HG02981 (cell line): ENCODE results near the gene ENSA.
"Not testable (repeated sequence)": the region's sequence is repeated elsewhere in the genome, so short reads cannot be mapped to it uniquely, and the experiment has no call there.

Experiments used
- ATAC-seq: cut with Tn5 transposase; IDR thresholded peaks from one replicate; pipeline ENCODE4 v1.9.1; 2021; ENCODE audit warnings: mild to moderate bottlenecking, moderate library complexity; ENCODE audit not compliant: unreplicated experiment

The ENSA gene

DNA sequence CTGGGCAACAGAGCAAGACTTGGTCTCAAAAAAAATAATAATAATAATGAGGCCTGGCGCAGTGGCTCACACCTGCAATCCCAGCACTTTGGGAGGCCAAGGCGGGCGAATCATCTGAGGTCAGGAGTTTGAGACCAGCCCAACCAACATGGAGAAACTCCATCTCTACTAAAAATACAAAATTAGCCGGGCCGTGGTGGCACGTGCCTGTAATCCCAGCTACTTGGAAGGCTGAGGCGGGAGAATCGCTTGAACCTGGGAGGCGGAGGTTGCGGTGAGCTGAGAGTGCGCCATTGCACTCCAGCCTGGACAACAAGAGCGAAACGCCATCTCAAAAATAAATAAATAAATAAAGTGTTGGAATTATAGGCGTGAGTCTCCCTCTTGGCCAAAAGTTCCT, 47.5 kb downstream of the ENSA start:
- not testable (repeated sequence) for ATAC-seq

DNA sequence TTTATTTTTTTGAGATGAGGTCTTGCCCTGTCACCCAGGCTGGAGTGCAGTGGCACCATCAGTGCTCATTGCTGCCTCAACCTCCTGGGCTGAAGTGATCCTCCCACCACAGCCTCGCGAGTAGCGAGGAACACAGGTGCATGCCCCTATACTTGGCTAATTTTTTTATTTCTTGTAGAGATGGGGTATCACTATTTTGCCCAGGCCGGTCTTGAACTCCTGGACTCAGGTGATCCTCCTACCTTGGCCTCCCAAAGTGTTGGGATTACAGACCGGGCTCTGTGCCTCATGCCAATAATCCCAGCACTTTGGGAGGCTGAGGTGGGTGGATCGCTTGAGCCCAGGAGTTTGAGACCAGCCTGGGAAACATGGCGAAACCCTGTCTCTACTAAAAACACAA, 48.0 kb downstream of the ENSA start:
- not testable (repeated sequence) for ATAC-seq

DNA sequence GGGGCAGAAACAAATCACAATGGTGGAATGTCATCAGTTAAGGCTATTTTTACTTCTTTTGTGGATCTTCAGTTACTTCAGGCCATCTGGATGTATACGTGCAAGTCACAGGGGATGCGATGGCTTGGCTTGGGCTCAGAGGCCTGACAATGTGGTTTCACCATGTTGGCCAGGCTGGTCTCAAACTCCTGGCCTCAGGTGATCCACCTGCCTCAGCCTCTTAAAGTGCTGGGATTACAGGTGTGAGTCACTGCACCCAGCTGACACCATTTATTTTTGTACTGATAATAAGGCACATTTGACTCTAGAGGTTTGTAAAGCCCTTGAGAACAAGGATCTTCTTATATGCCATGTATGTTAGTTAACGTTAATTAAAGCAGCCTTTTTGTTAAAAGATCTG, 48.4 kb downstream of the ENSA start:
- ATAC-seq, result not testable (repeated sequence)

DNA sequence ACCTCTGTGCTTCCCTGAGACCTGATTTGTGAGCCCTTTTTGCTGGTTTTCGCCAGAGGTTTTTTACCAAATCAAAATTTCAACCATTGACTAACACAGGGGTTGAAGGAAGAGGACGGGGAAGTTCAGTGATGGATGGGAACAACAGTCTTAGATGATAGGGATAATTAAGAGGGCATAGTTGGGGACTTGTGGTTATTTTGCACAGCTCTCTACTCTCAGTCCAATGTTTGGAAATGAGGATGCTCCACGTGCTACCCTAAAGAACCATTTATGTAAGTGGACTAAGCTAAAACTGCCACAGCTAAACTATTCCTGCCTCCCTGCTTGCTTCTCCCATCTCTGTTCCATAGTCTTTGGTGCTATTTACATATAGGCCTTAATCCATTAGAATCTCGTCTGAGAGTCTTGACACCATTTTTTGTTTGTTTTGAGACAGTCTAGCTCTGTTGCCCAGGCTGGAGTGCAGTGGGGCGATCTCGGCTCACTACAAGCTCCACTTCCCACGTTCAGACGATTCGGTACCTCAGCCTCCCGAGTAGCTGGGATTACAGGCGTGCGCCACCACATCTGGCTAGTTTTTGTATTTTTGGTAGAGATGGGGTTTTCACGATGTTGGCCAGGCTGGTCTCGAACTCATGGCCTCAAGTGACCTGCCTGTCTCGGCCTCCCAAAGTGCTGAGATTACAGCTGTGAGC, 49.3 kb downstream of the ENSA start:
- ATAC-seq, result no peak

DNA sequence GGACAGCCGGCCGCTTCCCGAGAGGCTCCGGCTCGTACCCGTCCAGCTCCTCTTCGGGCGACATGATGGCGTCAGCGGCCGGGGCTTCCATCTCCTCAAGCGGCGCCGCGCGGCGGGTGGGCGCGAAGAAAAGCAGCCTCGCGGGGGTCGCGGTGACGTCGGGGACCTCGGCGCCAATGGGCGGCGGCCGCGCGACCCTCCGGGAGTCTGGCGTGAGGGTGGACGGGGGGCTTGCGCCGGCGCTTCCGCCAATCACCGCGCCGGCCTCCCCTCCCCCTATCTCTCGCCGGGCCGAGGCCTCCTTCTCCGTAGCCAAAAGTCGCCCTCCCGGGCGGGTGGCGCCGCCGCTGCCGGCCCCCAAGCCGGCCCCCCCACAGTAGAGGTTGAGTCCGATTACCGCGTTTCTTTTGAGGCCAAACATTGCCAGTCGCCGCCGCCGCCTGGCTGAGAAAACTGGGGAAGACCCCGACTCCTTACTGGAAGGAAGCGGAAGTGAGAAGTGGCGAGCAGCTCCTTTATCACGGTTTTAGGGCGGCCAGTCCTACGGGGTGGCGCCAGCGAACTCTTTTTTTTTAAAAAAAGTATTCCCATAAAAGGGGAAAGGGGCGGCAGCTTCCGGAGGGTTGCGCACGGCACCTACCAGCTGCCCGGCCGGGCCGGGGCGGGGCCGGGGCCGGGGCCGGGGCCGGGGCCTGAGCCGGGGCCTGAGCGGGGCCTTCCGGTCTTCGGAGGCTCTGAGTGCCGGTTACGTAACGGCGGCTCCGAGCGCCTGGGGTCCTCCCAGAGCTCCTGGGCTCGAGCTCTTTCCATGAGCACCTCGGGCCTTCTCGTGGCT, 50.1 kb downstream of the ENSA start, which contains the start of gene MCL1:
Gene MCL1 (minus strand): TSS at position 501 of the 835 bp plus-strand sequence. CDS start 80 bp downstream, at position 421.
- ATAC-seq, result peak; percentile 86

DNA sequence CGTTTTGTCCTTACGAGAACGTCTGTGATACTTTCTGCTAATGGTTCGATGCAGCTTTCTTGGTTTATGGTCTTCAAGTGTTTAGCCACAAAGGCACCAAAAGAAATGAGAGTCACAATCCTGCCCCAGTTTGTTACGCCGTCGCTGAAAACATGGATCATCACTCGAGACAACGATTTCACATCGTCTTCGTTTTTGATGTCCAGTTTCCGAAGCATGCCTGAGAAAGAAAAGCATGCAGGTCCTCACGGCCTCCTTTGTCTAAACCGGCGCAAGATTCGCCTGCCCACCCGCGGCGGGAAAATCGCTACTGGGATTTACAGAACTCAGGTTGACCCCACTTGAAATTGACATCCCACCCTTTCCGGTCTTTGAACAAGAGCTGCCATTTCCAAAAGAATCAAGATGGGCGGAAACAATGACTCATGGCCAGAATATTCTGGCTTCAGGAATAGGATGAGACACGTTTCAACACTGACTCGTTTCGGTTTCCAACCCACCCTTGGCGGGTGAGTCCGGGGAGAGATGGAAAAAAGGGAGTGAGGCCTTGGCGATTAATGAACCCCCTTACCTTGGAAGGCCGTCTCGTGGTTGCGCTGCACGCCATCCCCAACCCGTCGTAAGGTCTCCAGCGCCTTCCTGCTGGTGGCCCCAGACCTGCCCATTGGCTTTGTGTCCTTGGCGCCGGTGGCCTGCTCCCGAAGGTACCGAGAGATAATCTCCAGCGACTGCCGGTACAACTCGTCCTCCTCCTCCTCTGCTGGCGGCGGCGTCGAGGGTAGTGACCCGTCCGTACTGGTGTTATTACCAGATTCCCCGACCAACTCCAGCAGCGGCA, 50.9 kb downstream of the ENSA start:
- peak; percentile 3 for ATAC-seq

DNA sequence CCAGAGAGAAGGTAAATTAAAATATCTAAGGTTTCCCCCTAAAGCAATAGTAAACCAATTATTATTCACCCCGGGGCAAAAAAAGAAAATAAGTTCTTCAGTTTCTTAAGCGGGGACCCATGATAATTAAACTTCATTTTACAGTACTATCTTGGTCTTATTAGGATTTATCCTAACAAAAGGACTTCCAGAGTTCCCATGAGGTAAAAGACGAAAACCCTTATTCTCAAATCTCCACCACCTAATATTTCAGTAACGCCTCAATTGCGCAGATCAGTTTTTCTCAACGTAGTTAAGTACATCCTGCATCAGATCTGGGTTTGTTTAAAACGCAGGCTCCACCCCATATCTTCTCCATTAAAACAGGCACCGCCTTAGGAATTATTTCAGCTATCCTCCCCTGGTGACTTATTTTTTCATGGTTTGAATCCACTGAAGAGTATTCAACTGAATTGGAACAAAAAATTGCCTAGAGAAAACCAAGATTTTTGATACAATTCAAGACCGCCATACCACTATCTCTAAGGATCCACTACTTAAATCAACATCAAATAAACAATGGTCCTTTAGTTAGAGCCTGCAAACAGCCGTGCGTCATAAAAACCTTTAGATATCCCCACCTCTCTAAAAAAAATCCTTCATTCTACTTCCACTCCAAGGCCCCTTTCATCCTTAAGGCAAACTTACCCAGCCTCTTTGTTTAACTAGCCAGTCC, 51.7 kb downstream of the ENSA start:
- no peak for ATAC-seq

DNA sequence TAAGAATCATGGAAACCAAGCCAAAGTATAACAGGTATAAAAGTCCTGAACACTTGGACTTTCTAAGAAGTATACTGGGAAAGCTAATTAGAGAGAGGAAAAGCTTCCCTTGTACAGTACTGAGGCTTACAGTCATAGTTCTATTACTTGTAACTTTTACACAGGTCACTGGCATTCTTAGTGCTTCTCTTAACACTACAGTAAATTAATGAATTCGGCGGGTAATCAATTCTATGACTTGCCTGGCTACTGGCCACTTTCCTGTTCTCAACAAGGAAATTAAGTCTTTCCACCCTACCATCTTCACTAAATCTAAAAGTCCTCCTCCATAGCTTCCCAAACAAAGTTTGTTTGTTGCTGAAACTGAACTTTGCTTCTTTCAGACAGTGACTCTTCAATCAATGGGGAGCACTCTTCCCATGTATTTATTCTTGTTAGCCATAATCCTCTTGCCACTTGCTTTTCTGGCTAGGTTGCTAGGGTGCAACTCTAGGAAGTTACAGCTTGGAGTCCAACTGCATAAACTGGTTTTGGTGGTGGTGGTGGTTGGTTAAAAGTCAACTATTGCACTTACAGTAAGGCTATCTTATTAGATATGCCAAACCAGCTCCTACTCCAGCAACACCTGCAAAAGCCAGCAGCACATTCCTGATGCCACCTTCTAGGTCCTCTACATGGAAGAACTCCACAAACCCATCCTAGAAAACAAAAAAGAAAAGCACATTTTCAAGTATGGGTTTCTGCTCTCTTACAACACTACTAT, 52.4 kb downstream of the ENSA start:
- ATAC-seq, result no peak

DNA sequence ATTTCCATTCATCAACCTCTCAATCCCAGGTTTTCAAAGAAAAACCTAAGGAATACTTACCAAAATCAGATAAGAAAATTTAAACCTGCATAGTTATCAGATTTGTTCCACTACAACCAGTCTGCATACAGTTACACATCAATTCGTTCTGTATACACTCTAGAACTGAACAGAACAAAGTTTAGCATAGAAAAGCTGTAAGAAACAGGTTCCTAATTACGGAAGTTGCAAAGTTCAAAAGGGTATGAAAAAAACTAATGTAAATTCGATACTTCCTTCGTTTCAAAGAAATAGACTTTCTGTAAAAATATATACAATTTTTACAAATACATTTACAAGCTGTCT, 53.1 kb downstream of the ENSA start:
- ATAC-seq, result no peak

DNA sequence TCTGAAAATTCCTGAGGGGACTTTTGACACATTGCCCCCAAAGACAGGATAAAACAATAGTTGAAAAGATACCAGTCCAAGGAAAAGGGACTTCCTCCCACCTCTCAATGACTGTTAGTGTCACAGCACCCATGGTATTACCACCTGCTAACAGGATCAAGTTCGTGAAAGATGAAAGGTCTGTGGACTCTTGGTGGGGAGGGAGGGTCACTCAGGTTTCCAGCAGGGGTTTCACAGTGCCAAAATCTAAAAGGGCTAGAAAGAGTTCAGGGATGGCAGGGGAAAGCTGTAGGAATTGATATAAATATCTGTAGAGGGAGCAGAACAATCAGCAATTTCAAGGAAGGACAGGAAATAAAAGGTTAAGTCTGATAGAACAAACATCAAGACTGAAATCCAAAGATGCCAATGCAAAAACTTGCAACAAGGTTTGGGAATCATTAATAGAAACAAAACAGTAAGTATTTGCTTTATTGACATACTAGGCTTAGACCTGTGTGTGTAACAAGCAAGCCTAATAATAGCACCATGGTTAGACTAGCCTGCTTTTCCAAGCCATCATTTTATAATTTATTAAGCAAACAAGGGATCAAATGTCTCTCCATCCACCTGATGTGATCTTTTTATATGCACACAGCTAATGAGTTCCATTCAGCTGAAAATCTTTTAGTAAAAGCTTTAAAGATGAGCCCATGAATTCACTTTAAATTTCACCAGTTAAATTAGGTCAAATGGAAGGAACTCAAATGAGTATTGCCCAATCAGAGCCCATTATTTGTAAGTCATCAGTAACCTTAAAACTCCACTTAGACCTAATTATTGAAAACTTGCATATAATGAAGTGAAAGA, 53.7 kb downstream of the ENSA start:
- ATAC-seq, result no peak

DNA sequence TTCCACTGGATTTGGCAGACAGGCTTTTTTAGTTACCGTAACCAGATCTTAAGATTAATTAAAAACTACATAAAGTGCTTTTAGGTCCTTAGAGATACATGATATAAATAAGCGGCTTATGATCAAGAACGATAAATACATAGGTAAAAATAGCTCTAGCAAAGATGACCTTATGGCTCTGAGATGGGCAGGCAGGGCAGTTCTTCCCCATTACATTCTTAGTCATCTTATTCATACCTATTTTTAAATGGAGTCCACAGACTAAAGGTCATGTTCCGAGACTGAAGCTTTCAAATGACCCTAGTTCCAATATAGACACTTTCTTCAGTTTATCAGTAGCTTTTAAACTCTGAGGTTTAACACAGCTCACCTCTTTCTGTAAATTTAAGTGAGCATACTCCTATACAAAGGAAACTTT, 54.3 kb downstream of the ENSA start:
- no peak for ATAC-seq

DNA sequence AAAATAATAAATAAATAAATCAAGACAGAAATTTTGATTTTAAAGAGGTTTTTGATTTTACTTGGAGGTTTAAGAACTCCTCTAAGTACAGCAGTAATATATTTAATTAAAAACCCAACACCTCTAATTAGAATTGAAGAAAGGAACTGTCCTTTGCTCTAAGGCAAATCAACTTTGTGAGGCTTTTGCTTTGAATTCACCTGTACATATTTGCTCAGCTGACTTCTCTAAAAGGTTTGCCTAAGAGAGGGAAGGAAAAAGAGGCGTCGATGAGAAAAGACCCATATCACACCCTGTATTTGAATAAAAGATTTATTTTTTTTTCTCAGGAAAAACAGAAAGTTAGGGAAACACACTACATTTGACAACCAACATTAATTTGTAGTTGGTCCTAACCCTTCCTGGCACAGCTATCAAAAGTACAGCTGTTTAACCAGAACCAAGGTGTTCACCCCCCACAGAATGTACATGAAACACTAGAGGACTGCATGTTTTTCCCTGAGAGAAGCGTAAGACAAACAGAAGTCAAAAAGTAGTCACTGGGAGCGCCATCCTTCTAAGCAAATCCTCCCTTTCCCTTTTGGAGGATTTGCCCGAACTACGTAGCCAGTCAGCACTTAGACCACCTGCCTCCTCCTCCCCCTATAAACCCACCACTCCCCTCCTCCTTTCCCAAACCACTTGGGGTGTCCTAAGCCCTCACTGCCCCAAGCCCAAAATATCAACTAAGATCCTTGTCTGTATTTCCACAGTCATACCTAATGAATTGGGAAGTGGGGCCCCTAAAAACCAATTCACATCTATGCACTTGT, 54.9 kb downstream of the ENSA start:
- ATAC-seq, result no peak

DNA sequence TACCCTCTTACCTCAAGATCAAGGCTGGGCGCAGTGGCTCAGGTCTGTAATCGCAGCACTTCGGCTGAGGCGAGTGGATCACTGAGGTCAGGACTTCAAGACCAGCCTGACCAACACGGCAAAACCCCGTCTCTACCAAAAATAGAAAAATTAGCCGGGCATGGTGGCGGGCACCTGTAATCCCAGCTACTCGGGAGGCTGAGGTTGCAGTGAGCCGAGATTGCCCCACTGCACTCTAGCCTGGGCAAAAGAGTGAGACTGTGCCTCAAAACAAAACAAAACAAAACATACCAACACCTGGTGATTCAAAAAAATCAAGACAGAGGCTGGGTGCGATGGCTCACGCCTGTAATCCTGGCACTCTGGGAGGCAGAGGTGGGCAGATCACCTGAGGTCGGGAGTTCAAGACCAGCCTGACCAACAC, 55.8 kb downstream of the ENSA start:
- not testable (repeated sequence) for ATAC-seq

DNA sequence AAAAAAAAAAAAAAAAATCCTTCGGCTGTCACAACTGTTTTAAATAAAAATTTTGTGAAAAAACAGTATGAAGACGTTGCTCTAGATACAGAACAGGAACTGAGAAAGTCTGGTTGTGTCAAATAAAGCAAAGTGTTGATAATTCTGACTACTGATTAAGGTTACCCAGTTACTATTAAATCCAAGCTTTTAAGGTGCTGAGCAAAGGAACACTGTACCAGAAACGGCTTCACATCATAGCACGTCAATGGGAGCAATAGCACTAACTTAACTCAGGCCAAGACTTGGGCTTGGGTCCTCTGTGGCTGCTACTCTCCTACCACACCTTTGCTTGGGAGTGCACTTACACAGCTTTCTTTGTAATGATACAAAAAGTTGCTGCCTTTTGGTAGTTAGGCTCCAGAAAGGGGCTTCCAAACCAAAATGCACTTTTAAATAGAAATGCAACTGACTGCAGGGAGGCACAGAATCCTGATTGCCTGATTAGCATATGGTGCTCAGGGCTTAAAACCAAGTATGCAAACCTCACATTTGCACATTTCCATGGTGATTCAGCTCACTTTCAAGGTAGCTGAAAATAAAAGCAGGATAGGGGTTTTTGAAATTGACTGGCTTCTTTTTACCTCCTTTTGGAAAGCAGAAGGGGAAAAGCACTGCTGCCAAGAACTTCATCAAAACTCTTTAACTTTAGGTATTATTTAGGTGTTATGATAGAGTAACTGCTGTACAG, 56.3 kb downstream of the ENSA start:
- ATAC-seq, result no peak
